ENCODE data around the gene CASKIN1.

- TF ChIP-seq JUND (IDR thresholded peaks at IDR 0.05; ENCODE audit: low read length) (no peak), POLR2AphosphoS5 (IDR thresholded peaks at IDR 0.05; ENCODE audit: low read depth, low read length) (no peak), CTCF (IDR thresholded peaks at IDR 0.05; ENCODE audit: control extremely low read depth in 1 of 3, insufficient read depth in 1 of 3, low read depth in 1 of 3, low read length in 3 of 3) (no peak), YY1 (IDR thresholded peaks at IDR 0.05; ENCODE audit: low read depth, low read length) (no peak), CBX8 (IDR thresholded peaks at IDR 0.05; ENCODE audit: borderline replicate concordance, low read depth, low read length) (no peak), POLR2A (IDR thresholded peaks at IDR 0.05; ENCODE audit: control extremely low read depth in 1 of 2, low read depth in 2 of 2, low read length in 2 of 2) (no peak), USF2 (IDR thresholded peaks at IDR 0.05; ENCODE audit: low read length) (no peak), EZH2 (IDR thresholded peaks at IDR 0.05; ENCODE audit: low read depth, low read length, severe bottlenecking) (no peak), RAD21 (IDR thresholded peaks at IDR 0.05 in 1 of 2, conservative IDR thresholded peaks at IDR 0.05 in 1 of 2; ENCODE audit: low read depth in 2 of 2, low read length in 2 of 2) (no peak), EGR1 (IDR thresholded peaks at IDR 0.05; ENCODE audit: borderline replicate concordance, low read depth, low read length) (no peak), EP300 (IDR thresholded peaks at IDR 0.05; ENCODE audit: borderline replicate concordance in 1 of 2, low read depth in 2 of 2, low read length in 2 of 2) (no peak)
Measured at GRCh38 chr16:2167068-2167638, 29.3 kb downstream of the CASKIN1 start.

Data from H1 (cell line).